AG09319 (cell line): ENCODE data around the gene FASTK.
"Not testable (repeated sequence)": the region's sequence is repeated elsewhere in the genome, so short reads cannot be mapped to it uniquely, and the experiment has no call there.

Experiments used
- DNase-seq: peaks from one replicate; pipeline ENCODE4 v3.0.0-alpha.2; 2010; ENCODE audit warnings: low read depth; ENCODE audit errors: extremely low read depth
- TF ChIP-seq, protein P1 (sequence below): IDR thresholded peaks from 2 replicates; pipeline ENCODE4 v1.5.1; 2011; ENCODE audit warnings: low read depth, mild to moderate bottlenecking, inconsistent platforms, low read length, moderate library complexity

FASTK gene

DNA sequence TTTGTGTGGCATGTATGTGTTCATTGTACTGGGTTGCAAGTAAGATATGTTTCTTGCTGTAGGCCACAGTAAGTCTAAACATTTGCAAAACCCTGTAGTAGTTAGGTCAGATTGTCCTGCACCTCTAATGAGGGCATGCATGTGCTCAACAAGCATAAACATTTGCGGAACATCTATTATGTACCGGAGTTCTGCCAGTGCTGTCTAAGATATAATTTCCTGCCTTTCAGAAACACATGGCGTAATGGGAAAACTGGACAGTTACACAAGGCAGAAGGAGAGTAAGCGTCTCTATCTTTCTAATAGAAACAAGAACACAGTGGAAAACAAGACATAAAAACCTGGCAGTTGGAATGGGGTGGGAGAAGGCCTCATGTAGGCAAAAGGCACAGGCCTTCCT, 49.6 kb downstream of the FASTK start:
- no peak for DNase-seq

DNA sequence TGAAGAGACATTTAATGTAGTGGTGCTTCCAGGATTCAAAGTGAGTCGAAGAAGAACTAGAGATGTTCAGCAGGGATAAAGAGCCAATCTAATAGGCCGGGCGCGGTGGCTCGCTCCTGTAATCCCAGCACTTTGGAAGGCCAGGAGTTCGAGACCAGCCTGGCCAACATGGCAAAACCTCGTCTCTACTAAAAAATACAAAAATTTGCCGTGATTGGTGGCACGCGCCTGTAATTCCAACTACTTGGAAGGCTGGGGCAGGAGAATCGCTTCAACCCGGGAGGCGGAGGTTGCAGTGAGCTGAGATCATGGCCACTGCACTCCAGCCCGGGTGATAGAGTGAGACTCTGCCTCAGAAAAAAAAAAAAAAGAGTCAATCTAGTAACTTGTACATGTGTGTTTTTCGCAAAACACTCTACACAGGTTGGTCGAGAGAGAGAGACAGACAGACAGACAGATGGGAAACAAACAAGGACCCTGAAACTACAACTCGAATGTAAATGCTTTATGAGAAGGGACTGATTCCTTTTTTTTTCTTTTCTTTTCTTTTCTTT, 51.6 kb downstream of the FASTK start:
- DNase-seq, result no peak

More for the DNA sequence above, 49.6 kb downstream of the FASTK start:
- TF ChIP-seq, protein P1, sequence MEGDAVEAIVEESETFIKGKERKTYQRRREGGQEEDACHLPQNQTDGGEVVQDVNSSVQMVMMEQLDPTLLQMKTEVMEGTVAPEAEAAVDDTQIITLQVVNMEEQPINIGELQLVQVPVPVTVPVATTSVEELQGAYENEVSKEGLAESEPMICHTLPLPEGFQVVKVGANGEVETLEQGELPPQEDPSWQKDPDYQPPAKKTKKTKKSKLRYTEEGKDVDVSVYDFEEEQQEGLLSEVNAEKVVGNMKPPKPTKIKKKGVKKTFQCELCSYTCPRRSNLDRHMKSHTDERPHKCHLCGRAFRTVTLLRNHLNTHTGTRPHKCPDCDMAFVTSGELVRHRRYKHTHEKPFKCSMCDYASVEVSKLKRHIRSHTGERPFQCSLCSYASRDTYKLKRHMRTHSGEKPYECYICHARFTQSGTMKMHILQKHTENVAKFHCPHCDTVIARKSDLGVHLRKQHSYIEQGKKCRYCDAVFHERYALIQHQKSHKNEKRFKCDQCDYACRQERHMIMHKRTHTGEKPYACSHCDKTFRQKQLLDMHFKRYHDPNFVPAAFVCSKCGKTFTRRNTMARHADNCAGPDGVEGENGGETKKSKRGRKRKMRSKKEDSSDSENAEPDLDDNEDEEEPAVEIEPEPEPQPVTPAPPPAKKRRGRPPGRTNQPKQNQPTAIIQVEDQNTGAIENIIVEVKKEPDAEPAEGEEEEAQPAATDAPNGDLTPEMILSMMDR, result no peak

GRCh38 chr7:151028131-151028947, 52.3 kb downstream of the FASTK start, which contains the start of gene ABCB8:
TSS of gene ABCB8 (plus strand) at chr7:151028450. CDS start at chr7:151028516, 66 bp downstream.
- TF ChIP-seq, protein P1, result peak; percentile 44
- peak; percentile 98 for DNase-seq

More for the DNA sequence above, 51.6 kb downstream of the FASTK start:
- TF ChIP-seq, protein P1, result no peak

DNA sequence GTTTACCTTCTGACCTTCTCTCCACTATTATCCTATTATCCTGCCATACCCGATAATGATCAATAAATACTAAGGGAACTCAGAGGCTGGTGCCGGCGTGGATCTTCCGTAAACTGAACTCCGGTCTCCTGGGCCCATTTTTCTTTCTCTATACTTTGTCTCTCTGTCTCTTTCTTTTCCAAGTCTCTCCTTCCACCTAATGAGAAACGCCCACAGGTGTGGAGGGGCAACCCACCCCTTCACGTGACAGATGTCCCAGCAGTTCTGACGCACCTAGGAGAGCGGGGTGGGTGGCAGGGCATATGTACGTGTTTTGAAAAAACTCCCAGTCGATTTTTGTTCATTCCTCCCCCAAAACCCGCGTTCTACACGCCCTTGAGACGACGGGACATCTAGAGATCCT, 52.9 kb downstream of the FASTK start:
- DNase-seq, result not testable (repeated sequence)

GRCh38 chr7:151026771-151027727, 53.6 kb downstream of the FASTK start:
- not testable (repeated sequence) for DNase-seq
